ENCODE results near the gene AFP. TPM values are rescaled to one million over a fixed set of nuclear protein-coding genes. Genes with fewer than 3 reads are reported as not detected.

Gene AFP
- total and polyA plus RNA-seq, 11 donors: not detected

DNA sequence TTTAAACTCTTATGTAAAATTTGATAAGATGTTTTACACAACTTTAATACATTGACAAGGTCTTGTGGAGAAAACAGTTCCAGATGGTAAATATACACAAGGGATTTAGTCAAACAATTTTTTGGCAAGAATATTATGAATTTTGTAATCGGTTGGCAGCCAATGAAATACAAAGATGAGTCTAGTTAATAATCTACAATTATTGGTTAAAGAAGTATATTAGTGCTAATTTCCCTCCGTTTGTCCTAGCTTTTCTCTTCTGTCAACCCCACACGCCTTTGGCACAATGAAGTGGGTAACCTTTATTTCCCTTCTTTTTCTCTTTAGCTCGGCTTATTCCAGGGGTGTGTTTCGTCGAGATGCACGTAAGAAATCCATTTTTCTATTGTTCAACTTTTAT, 32.0 kb upstream of the AFP start, which contains the start of gene ALB:
TSS of gene ALB (plus strand) at position 246 of the 400 bp plus-strand sequence. CDS start at position 287, 41 bp downstream.
- 85 to 89% (median 88%) methylated on average over 7 of the region's 7 CpGs for WGBS, 4 donors
- Histone ChIP-seq H3K4me3 (no peak within 1 kb of the TSS), H3K36me3 (no peaks in the 10 kb centered on the region), H3K9me3 (no peaks in the 10 kb centered on the region), H3K27me3 (no peaks in the 10 kb centered on the region), H3K27ac (no peak within 1 kb of the TSS), H3K4me1 (no peaks in the 10 kb centered on the region)
- no peak for DNase-seq
- intact Hi-C loops (cut with DNase I): no loop called here
- TF ChIP-seq, protein P1, sequence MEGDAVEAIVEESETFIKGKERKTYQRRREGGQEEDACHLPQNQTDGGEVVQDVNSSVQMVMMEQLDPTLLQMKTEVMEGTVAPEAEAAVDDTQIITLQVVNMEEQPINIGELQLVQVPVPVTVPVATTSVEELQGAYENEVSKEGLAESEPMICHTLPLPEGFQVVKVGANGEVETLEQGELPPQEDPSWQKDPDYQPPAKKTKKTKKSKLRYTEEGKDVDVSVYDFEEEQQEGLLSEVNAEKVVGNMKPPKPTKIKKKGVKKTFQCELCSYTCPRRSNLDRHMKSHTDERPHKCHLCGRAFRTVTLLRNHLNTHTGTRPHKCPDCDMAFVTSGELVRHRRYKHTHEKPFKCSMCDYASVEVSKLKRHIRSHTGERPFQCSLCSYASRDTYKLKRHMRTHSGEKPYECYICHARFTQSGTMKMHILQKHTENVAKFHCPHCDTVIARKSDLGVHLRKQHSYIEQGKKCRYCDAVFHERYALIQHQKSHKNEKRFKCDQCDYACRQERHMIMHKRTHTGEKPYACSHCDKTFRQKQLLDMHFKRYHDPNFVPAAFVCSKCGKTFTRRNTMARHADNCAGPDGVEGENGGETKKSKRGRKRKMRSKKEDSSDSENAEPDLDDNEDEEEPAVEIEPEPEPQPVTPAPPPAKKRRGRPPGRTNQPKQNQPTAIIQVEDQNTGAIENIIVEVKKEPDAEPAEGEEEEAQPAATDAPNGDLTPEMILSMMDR (IDR thresholded peaks at IDR 0.05): no peak
- no peak for TF ChIP-seq POLR2A (IDR thresholded peaks at IDR 0.05)
- ATAC-seq: no peak

DNA sequence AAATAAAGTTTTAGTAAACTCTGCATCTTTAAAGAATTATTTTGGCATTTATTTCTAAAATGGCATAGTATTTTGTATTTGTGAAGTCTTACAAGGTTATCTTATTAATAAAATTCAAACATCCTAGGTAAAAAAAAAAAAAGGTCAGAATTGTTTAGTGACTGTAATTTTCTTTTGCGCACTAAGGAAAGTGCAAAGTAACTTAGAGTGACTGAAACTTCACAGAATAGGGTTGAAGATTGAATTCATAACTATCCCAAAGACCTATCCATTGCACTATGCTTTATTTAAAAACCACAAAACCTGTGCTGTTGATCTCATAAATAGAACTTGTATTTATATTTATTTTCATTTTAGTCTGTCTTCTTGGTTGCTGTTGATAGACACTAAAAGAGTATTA, 31.6 kb upstream of the AFP start:
- Histone ChIP-seq H3K27ac (no peak overlapping the region), H3K4me1 (no peaks in the 10 kb centered on the region), H3K27me3 (no peaks in the 10 kb centered on the region), H3K36me3 (no peaks in the 10 kb centered on the region), H3K4me3 (no peak overlapping the region), H3K9me3 (no peaks in the 10 kb centered on the region)
- no peak for ATAC-seq
- no peak for DNase-seq
- TF ChIP-seq, protein P1 (IDR thresholded peaks at IDR 0.05): no peak
- TF ChIP-seq POLR2A (IDR thresholded peaks at IDR 0.05): no peak
- 96 to 97% (median 97%) methylated on average over 1 of the region's 1 CpG for WGBS, 4 donors
- intact Hi-C loops (cut with DNase I): no loop called here

DNA sequence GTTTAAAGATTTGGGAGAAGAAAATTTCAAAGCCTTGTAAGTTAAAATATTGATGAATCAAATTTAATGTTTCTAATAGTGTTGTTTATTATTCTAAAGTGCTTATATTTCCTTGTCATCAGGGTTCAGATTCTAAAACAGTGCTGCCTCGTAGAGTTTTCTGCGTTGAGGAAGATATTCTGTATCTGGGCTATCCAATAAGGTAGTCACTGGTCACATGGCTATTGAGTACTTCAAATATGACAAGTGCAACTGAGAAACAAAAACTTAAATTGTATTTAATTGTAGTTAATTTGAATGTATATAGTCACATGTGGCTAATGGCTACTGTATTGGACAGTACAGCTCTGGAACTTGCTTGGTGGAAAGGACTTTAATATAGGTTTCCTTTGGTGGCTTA, 30.9 kb upstream of the AFP start:
- TF ChIP-seq POLR2A (IDR thresholded peaks at IDR 0.05): no peak
- TF ChIP-seq, protein P1 (IDR thresholded peaks at IDR 0.05): no peak
- WGBS, 4 donors: 83 to 91% (median 88%) methylated on average over 2 of the region's 2 CpGs

DNA sequence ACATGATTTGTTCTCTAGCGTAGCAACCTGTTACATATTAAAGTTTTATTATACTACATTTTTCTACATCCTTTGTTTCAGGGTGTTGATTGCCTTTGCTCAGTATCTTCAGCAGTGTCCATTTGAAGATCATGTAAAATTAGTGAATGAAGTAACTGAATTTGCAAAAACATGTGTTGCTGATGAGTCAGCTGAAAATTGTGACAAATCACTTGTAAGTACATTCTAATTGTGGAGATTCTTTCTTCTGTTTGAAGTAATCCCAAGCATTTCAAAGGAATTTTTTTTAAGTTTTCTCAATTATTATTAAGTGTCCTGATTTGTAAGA, 29.5 kb upstream of the AFP start:
- WGBS, 4 donors: 94 to 100% (median 98%) methylated on average over 1 of the region's 1 CpG
- Histone ChIP-seq H3K36me3 (no peaks in the 10 kb centered on the region), H3K9me3 (no peaks in the 10 kb centered on the region), H3K4me1 (no peaks in the 10 kb centered on the region), H3K27ac (no peak overlapping the region), H3K4me3 (no peak overlapping the region), H3K27me3 (no peaks in the 10 kb centered on the region)
- DNase-seq (no peak), ATAC-seq (no peak)
- TF ChIP-seq, protein P1 (IDR thresholded peaks at IDR 0.05): no peak
- no peak for TF ChIP-seq POLR2A (IDR thresholded peaks at IDR 0.05)
- intact Hi-C loops (cut with DNase I): no loop called here

More for the DNA sequence above, 30.9 kb upstream of the AFP start:
- ATAC-seq (no peak), DNase-seq (no peak)
- Histone ChIP-seq H3K9me3 (no peaks in the 10 kb centered on the region), H3K36me3 (no peaks in the 10 kb centered on the region), H3K4me3 (no peak overlapping the region), H3K27me3 (no peaks in the 10 kb centered on the region), H3K27ac (no peak overlapping the region), H3K4me1 (no peaks in the 10 kb centered on the region)
- intact Hi-C loops (cut with DNase I): no loop called here
